Natural killer cell (primary cell): ENCODE data around the gene NUDT13. TPM values are rescaled to one million over a fixed set of nuclear protein-coding genes. Genes with fewer than 3 reads are reported as not detected.

Experiments
- ATAC-seq, 3 donors: fragments of 150-1000 bp in 2 of 3; fragments of 200-7000 bp in 1 of 3; cut with Tn5 transposase; 1 replicate in 1 of 3; 2 replicates in 2 of 3; pipeline ENCODE4 v1.10.0; 2021; ENCODE audit warnings: mild to moderate bottlenecking in 2 of 3, moderate library complexity in 2 of 3
- DNase-seq, 2 donors: peaks; one replicate each; pipeline versions ENCODE4 v3.0.0 to v3.0.0-alpha.2; 2013 to 2021; ENCODE audit warnings: mixed read lengths in 1 of 2
- H3K27ac ChIP-seq: one replicate; pipeline ENCODE4 v1.5.1; 2013; ENCODE audit warnings: mild to moderate bottlenecking, low read length
- H3K27me3 ChIP-seq: one replicate; pipeline ENCODE4 v1.6.1; 2013; ENCODE audit warnings: low read length; ENCODE audit not compliant: control insufficient read depth, insufficient read depth
- H3K36me3 ChIP-seq: one replicate; pipeline ENCODE4 v1.6.1; 2013; ENCODE audit warnings: low read length; ENCODE audit not compliant: control insufficient read depth, insufficient read depth
- H3K4me1 ChIP-seq: one replicate; pipeline ENCODE4 v1.6.1; 2013; ENCODE audit warnings: low read length; ENCODE audit not compliant: control insufficient read depth, insufficient read depth
- H3K4me3 ChIP-seq: one replicate; pipeline ENCODE4 v1.5.1; 2013; ENCODE audit warnings: low read length
- H3K9me3 ChIP-seq: one replicate; pipeline ENCODE4 v1.6.1; 2013; ENCODE audit warnings: low read length; ENCODE audit not compliant: control insufficient read depth, insufficient read depth
- H3K27ac Mint-ChIP-seq, 2 donors: one replicate each; pipeline ENCODE4 v1.8.0; 2022; ENCODE audit warnings: mild to moderate bottlenecking in 2 of 2, mixed read lengths in 2 of 2, moderate library complexity in 1 of 2
- H3K27me3 Mint-ChIP-seq, 2 donors: one replicate each; pipeline ENCODE4 v1.8.0; 2022; ENCODE audit warnings: low read depth in 2 of 2, mixed read lengths in 2 of 2
- H3K36me3 Mint-ChIP-seq: one replicate; pipeline ENCODE4 v1.8.0; 2022; ENCODE audit warnings: mixed read lengths
- H3K4me1 Mint-ChIP-seq, 2 donors: one replicate each; pipeline ENCODE4 v1.8.0; 2022; ENCODE audit warnings: mixed read lengths in 2 of 2
- H3K4me3 Mint-ChIP-seq: one replicate; pipeline ENCODE4 v1.8.0; 2022; ENCODE audit warnings: mild to moderate bottlenecking, moderate library complexity, mixed read lengths
- H3K9me3 Mint-ChIP-seq, 2 donors: one replicate each; pipeline ENCODE4 v1.8.0; 2022; ENCODE audit warnings: mixed read lengths in 2 of 2
- CTCF ChIP-seq: fragments of 200-600 bp; IDR thresholded peaks from one replicate; pipeline ENCODE4 v1.8.0; 2022; ENCODE audit warnings: antibody characterized with exemption
- WGBS: methylation state at CpG from one replicate; pipeline ENCODE4 v1.1.7; 2013; ENCODE audit warnings: missing lambda C conversion rate; ENCODE audit not compliant: insufficient coverage; 5-methylcytosine and 5-hydroxymethylcytosine counted together
- intact Hi-C: fragments of 100-400 bp; cut with micrococcal nuclease; formaldehyde crosslinking; loops from one replicate; pipeline ENCODE4 v1.14.2; 2022
- total RNA-seq, 4 donors: library from RNA; stranded (reverse); fragments of 120-200 nt in 1 of 4; gene quantifications; one replicate each; pipeline versions ENCODE4 v1.2.3 to v1.2.4, GENCODE V29; 2013 to 2022

The NUDT13 gene
- total RNA-seq, 3 donors from 2014 or later (not counting 1 experiment from before 2014, with no cell fraction given), result 0.35 to 1.3 (median 0.65) TPM

GRCh38 chr10:73167783-73168464 lies 57.7 kb downstream of the NUDT13 start, which contains the start of the genes ECD and FAM149B1:
TSS of gene ECD (minus strand) at chr10:73168008. CDS start at chr10:73163937, 4,071 bp downstream.
TSS of gene FAM149B1 (plus strand) at chr10:73168119. CDS start at chr10:73168340, 221 bp downstream.
- peak; percentile 22 for TF ChIP-seq CTCF
- Histone ChIP-seq H3K27me3 (no peaks in the 10 kb centered on the region), H3K4me3 (peak within 1 kb of the TSS; percentile 89), H3K27ac (peak within 1 kb of the TSS; percentile 93), H3K36me3 (peaks cover 4% of the 10 kb centered on the region), H3K9me3 (no peaks in the 10 kb centered on the region), H3K4me1 (peaks cover 9% of the 10 kb centered on the region)
- intact Hi-C loops, result loop anchor here (2.0 to 5.0 kb wide), 2 partner anchors 71 to 79 kb away; partner anchors contain the start of genes DNAJC9 and P4HA1
- Mint-ChIP-seq H3K27ac (peak within 1 kb of the TSS; percentile 100), H3K9me3 (no peaks in the 10 kb centered on the region), H3K27me3 (no peaks in the 10 kb centered on the region), H3K4me1 (peaks cover 37 to 40% of the 10 kb centered on the region in 2 donors), H3K4me3 (peak within 1 kb of the TSS; percentile 100), H3K36me3 (no peaks in the 10 kb centered on the region)
- under 1% methylated on average over 49 of the region's 49 CpGs for WGBS
- ATAC-seq (peak; percentile 89 to 97 (median 92)), DNase-seq (peak; percentile 93 to 96)

- intact Hi-C loops, result loop anchor here (2.0 to 5.0 kb wide), 2 partner anchors 72 to 79 kb away; partner anchors contain the start of genes DNAJC9 and P4HA1
- ATAC-seq (no peak), DNase-seq (no peak)
- no peaks in the 10 kb centered on the region for H3K27me3 Mint-ChIP-seq
- Histone ChIP-seq H3K27me3 (no peaks in the 10 kb centered on the region), H3K27ac (peak overlapping the region; percentile 93), H3K9me3 (no peaks in the 10 kb centered on the region), H3K36me3 (no peaks in the 10 kb centered on the region), H3K4me1 (peaks cover 9% of the 10 kb centered on the region), H3K4me3 (peak overlapping the region; percentile 89)
- no peak for TF ChIP-seq CTCF
- H3K9me3 Mint-ChIP-seq, result no peaks in the 10 kb centered on the region
- no peaks in the 10 kb centered on the region for H3K36me3 Mint-ChIP-seq
- peak overlapping the region; percentile 100 for H3K4me3 Mint-ChIP-seq
- peaks cover 35 to 37% of the 10 kb centered on the region in 2 donors for H3K4me1 Mint-ChIP-seq
- peak overlapping the region; percentile 100 for H3K27ac Mint-ChIP-seq
- WGBS, result under 1% methylated on average over 6 of the region's 6 CpGs
Observed at GRCh38 chr10:73168465-73168803, 58.2 kb downstream of the NUDT13 start.

GRCh38 chr10:73169320-73169719 lies 59.1 kb downstream of the NUDT13 start:
- Histone ChIP-seq H3K27ac (no peak overlapping the region), H3K4me1 (peaks cover 9% of the 10 kb centered on the region), H3K9me3 (no peaks in the 10 kb centered on the region), H3K27me3 (no peaks in the 10 kb centered on the region), H3K4me3 (no peak overlapping the region), H3K36me3 (no peaks in the 10 kb centered on the region)
- TF ChIP-seq CTCF, result no peak
- peak overlapping the region; percentile 31 for H3K4me3 Mint-ChIP-seq
- H3K27ac Mint-ChIP-seq, result no peak overlapping the region
- 100% methylated on average over 1 of the region's 3 CpGs for WGBS
- ATAC-seq, result no peak
- no peaks in the 10 kb centered on the region for H3K27me3 Mint-ChIP-seq
- no peaks in the 10 kb centered on the region for H3K36me3 Mint-ChIP-seq
- peaks cover 35 to 37% of the 10 kb centered on the region in 2 donors for H3K4me1 Mint-ChIP-seq
- no peak for DNase-seq
- H3K9me3 Mint-ChIP-seq, result no peaks in the 10 kb centered on the region
- intact Hi-C loops, result loop anchor here (2.0 to 5.0 kb wide), 2 partner anchors 73 to 78 kb away; partner anchors contain the start of genes DNAJC9 and P4HA1
